CD1c-positive myeloid dendritic cell (primary cell): ENCODE results near the gene STOM.
A peak's percentile ranks its signal among the peaks of the same experiment; 100 is the strongest.

Experiments
- DNase-seq: peaks from one replicate; pipeline ENCODE4 v3.0.0-alpha.2; 2016; ENCODE audit errors: extremely low spot score

Gene STOM

GRCh38 chr9:121349009-121349408, 21.0 kb downstream of the STOM start:
- DNase-seq, result no peak

- no peak for DNase-seq
These were observed 21.8 kb downstream of the STOM start for GRCh38 chr9:121348221-121348620.

- no peak for DNase-seq
These were observed 25.0 kb downstream of the STOM start for GRCh38 chr9:121345070-121345469.

- no peak for DNase-seq
These were observed 25.9 kb downstream of the STOM start for GRCh38 chr9:121344184-121344583.

GRCh38 chr9:121340676-121341392, 29.2 kb downstream of the STOM start:
- no peak for DNase-seq

GRCh38 chr9:121339437-121339836, 30.6 kb downstream of the STOM start:
- DNase-seq, result no peak

- no peak for DNase-seq
These were observed 33.4 kb downstream of the STOM start for GRCh38 chr9:121336665-121337064.

- DNase-seq, result no peak
These were observed 35.9 kb downstream of the STOM start for GRCh38 chr9:121333950-121334773.

GRCh38 chr9:121331992-121332685, 37.9 kb downstream of the STOM start:
- DNase-seq, result no peak

GRCh38 chr9:121331549-121331948, 38.5 kb downstream of the STOM start:
- no peak for DNase-seq

GRCh38 chr9:121328876-121329681, 41.0 kb downstream of the STOM start:
- DNase-seq, result peak; percentile 9

- DNase-seq, result no peak
These were observed 41.6 kb downstream of the STOM start for GRCh38 chr9:121328476-121328875.

- DNase-seq, result no peak
These were observed 43.0 kb downstream of the STOM start for GRCh38 chr9:121326901-121327613.

GRCh38 chr9:121326130-121326838, 43.8 kb downstream of the STOM start:
- no peak for DNase-seq

GRCh38 chr9:121325387-121325786, 44.7 kb downstream of the STOM start:
- no peak for DNase-seq

- no peak for DNase-seq
These were observed 45.3 kb downstream of the STOM start for GRCh38 chr9:121324755-121325154.

GRCh38 chr9:121324316-121324715, 45.7 kb downstream of the STOM start:
- DNase-seq, result peak; percentile 22

- DNase-seq, result no peak
These were observed 46.5 kb downstream of the STOM start for GRCh38 chr9:121323449-121324151.

- DNase-seq, result no peak
These were observed 47.2 kb downstream of the STOM start for GRCh38 chr9:121322737-121323448.
